PC-3 (cell line): ENCODE measurements around the gene STMND1.

Experiments
- CTCF ChIP-seq: fragments of 300-600 bp; sonication (generic); conservative IDR thresholded peaks from 2 replicates; pipeline ENCODE4 v1.5.1; 2017; ENCODE audit warnings: antibody characterized with exemption, low read depth, mild to moderate bottlenecking, low read length
- EZH2 ChIP-seq: fragments of 300-600 bp; sonication (generic); IDR thresholded peaks from one replicate; pipeline ENCODE4 v1.6.1; 2017; ENCODE audit warnings: antibody characterized with exemption, mild to moderate bottlenecking, low read length; ENCODE audit not compliant: unreplicated experiment

- TF ChIP-seq CTCF (no peak), EZH2 (no peak)
Observed at GRCh38 chr6:17169291-17169690, 67.4 kb downstream of the STMND1 start.
